ENCODE data around the gene C2CD2. TPM values are rescaled to one million over a fixed set of nuclear protein-coding genes. Genes with fewer than 3 reads are reported as not detected.

C2CD2 gene
- total RNA-seq, 6 donors from 2014 or later: 9.6 to 34.6 (median 22.0) TPM

GRCh38 chr21:41835711-41836154 is 118.1 kb downstream of the C2CD2 start:
- Histone ChIP-seq H3K36me3 (peaks cover 0 to 47% (median 38%) of the 10 kb centered on the region in 4 donors), H3K4me1 (no peaks in the 10 kb centered on the region), H3K27me3 (no peaks in the 10 kb centered on the region), H3K9me3 (peaks cover 0 to 4% (median 1%) of the 10 kb centered on the region in 4 donors), H3K4me3 (no peak overlapping the region), H3K27ac (peak overlapping the region in 1 of 4 donors; percentile 17)
- no peak for TF ChIP-seq POLR2AphosphoS5 (IDR thresholded peaks at IDR 0.05)
- TF ChIP-seq EP300 (IDR thresholded peaks at IDR 0.05): no peak
- TF ChIP-seq POLR2A (IDR thresholded peaks at IDR 0.05): no peak
- no peak for TF ChIP-seq CTCF (IDR thresholded peaks at IDR 0.05)
- DNase-seq (no peak), ATAC-seq (ENCODE audit: low FRiP score in 2 of 2) (no peak)
- 83 to 92% methylated on average over 10 of the region's 10 CpGs for WGBS, 2 donors

Small RNA genes within 50 kb of the gene (small RNA-seq; reads per million reads assigned to genes)
- 0 reads per million in 4 donors for gene RF00334

Other genes with a start within 250 kb of the C2CD2 start
- 10 to 100 TPM in 5 of 6 donors, 1 to 10 TPM in 1; 6.3 to 18.6 (median 14.9) TPM for gene RIPK4, start 187.0 kb downstream of the C2CD2 start, total RNA-seq
- gene PRDM15, start 74.7 kb downstream of the C2CD2 start, total RNA-seq: 10 to 100 TPM in 2 of 6 donors, 1 to 10 TPM in 4; 5.3 to 31.4 (median 7.4) TPM
- gene ZBTB21, start 56.3 kb upstream of the C2CD2 start, total RNA-seq: 10 to 100 TPM; 12.4 to 28.3 (median 16.7) TPM
- 1 to 10 TPM in 2 of 6 donors, under 1 TPM in 3, not detected in 1; 0.07 to 6.3 (median 0.59) TPM for gene UMODL1, start 117.3 kb upstream of the C2CD2 start, total RNA-seq